ENCODE measurements around the gene CALHM2. TPM values are rescaled to one million over a fixed set of nuclear protein-coding genes. Genes with fewer than 3 reads are reported as not detected.

Gene CALHM2
- total RNA-seq, 1 experiment from 2014 or later = 5.9 TPM

DNA sequence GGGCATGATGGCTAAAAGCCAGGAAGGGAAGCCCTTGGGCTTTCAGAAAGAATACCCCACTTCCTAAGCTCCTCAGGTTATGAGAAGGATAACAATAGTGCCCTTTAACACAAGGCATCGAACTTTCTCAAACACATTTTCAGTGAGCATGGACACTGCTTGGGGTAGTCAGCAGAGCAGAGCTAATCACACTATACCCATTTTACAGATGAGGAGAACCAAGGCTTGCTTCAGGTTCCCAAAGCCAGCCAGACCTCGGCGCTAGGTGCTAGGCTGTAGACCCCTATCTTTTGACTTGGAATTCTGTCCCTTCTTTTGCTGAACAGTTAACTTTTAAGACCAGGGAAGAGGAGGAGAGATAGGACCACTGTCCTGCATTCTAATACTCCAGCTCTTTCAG lies 43.2 kb upstream of the CALHM2 start:
- Histone ChIP-seq H3K27me3 (ENCODE audit: control insufficient read depth, insufficient read depth, low read length) (peaks cover 37% of the 10 kb centered on the region), H3K36me3 (ENCODE audit: control insufficient read depth, insufficient read depth, low read length) (no peaks in the 10 kb centered on the region), H3K4me3 (ENCODE audit: low read depth in 2 of 2, low read length in 2 of 2) (no peak overlapping the region), H3K27ac (ENCODE audit: low read length) (no peak overlapping the region), H3K9me3 (ENCODE audit: control insufficient read depth, insufficient read depth, low read depth, low read length) (no peaks in the 10 kb centered on the region), H3K4me1 (ENCODE audit: control insufficient read depth, insufficient read depth, low read length) (peaks cover 8% of the 10 kb centered on the region; the same call in 1 of the 2 replicates)
- no peak for TF ChIP-seq SIN3A (IDR thresholded peaks at IDR 0.05; ENCODE audit: borderline replicate concordance, insufficient read depth, low read depth, low read length)
- TF ChIP-seq, protein P1, sequence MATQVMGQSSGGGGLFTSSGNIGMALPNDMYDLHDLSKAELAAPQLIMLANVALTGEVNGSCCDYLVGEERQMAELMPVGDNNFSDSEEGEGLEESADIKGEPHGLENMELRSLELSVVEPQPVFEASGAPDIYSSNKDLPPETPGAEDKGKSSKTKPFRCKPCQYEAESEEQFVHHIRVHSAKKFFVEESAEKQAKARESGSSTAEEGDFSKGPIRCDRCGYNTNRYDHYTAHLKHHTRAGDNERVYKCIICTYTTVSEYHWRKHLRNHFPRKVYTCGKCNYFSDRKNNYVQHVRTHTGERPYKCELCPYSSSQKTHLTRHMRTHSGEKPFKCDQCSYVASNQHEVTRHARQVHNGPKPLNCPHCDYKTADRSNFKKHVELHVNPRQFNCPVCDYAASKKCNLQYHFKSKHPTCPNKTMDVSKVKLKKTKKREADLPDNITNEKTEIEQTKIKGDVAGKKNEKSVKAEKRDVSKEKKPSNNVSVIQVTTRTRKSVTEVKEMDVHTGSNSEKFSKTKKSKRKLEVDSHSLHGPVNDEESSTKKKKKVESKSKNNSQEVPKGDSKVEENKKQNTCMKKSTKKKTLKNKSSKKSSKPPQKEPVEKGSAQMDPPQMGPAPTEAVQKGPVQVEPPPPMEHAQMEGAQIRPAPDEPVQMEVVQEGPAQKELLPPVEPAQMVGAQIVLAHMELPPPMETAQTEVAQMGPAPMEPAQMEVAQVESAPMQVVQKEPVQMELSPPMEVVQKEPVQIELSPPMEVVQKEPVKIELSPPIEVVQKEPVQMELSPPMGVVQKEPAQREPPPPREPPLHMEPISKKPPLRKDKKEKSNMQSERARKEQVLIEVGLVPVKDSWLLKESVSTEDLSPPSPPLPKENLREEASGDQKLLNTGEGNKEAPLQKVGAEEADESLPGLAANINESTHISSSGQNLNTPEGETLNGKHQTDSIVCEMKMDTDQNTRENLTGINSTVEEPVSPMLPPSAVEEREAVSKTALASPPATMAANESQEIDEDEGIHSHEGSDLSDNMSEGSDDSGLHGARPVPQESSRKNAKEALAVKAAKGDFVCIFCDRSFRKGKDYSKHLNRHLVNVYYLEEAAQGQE (IDR thresholded peaks at IDR 0.05; ENCODE audit: insufficient read depth in 1 of 2, low read depth in 2 of 2, low read length in 1 of 2) = no peak
- no peak for TF ChIP-seq TCF7L2 (IDR thresholded peaks at IDR 0.05; ENCODE audit: low read depth, low read length)
- TF ChIP-seq, protein P2, sequence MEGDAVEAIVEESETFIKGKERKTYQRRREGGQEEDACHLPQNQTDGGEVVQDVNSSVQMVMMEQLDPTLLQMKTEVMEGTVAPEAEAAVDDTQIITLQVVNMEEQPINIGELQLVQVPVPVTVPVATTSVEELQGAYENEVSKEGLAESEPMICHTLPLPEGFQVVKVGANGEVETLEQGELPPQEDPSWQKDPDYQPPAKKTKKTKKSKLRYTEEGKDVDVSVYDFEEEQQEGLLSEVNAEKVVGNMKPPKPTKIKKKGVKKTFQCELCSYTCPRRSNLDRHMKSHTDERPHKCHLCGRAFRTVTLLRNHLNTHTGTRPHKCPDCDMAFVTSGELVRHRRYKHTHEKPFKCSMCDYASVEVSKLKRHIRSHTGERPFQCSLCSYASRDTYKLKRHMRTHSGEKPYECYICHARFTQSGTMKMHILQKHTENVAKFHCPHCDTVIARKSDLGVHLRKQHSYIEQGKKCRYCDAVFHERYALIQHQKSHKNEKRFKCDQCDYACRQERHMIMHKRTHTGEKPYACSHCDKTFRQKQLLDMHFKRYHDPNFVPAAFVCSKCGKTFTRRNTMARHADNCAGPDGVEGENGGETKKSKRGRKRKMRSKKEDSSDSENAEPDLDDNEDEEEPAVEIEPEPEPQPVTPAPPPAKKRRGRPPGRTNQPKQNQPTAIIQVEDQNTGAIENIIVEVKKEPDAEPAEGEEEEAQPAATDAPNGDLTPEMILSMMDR (IDR thresholded peaks at IDR 0.05) = no peak
- no peak for TF ChIP-seq POLR2AphosphoS5 (IDR thresholded peaks at IDR 0.05; ENCODE audit: low read depth, low read length)
- ChIA-PET POLR2A (no interaction called here), CTCF (no interaction called here)
- BruUV-seq (replicated peaks) = no TSS peak
- in situ Hi-C loops (cut with HindIII; ENCODE audit: low pct_unique_long_range_greater_than_20kb, low sequenced_read_pairs) (no loop called here), intact Hi-C loops (cut with micrococcal nuclease; ENCODE audit: unreplicated experiment) (no loop called here)
- ATAC-seq = no peak
- DNase-seq (ENCODE audit: low read depth, low spot score) = no peak

DNA sequence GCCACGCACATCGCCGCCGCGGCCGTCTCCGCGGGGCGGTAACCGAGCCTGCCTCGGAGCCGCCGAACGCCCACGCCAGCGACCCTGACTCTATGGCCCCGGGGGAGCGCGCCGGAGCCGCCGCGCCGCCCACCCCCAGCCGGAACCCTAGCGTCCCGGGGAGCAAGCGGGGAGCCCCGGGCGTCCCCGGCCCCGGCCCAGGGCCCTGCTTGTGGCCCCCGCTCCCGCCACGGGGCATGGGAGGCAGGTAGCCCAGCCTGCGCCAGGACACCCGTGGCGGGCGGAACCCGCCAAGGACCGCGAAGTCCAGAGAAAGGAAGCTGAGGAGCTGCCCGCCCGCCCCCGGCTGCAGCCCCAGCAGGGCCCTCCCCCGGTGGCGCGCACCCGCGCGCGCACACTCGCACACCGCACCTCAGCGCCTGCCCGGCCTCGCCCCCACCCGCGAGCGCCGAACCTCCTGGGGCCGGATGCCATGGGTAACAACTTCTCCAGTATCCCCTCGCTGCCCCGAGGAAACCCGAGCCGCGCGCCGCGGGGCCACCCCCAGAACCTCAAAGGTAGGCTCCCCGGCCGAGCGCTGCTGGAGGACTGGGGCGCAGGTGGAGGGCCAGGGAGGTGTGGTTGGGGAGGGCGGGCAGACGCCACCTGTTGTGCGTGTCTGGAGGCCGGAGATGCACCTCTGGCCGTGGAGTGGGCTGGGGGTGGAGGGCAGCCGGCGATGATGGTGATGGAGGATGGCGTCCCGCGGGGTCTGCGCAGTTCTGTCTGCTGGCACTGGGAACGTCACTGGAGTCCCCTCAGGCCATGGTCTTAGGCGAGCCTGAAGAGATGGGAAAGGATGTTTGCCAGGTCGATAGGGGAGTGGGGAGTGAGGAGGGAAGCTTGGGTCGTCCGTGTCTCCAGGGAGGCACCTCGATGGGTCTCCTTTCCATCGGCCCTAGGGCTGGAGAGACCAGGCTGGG lies 42.0 kb upstream of the CALHM2 start:
- DNase-seq (ENCODE audit: low read depth, low spot score) (no peak), ATAC-seq (peak; percentile 25)
- Histone ChIP-seq H3K27me3 (ENCODE audit: control insufficient read depth, insufficient read depth, low read length) (peaks cover 37% of the 10 kb centered on the region), H3K4me3 (ENCODE audit: low read depth in 2 of 2, low read length in 2 of 2) (peak overlapping the region; percentile 26 to 39), H3K4me1 (ENCODE audit: control insufficient read depth, insufficient read depth, low read length) (peaks cover 8% of the 10 kb centered on the region; the same call in 1 of the 2 replicates), H3K27ac (ENCODE audit: low read length) (no peak overlapping the region), H3K9me3 (ENCODE audit: control insufficient read depth, insufficient read depth, low read depth, low read length) (no peaks in the 10 kb centered on the region), H3K36me3 (ENCODE audit: control insufficient read depth, insufficient read depth, low read length) (no peaks in the 10 kb centered on the region)
- TF ChIP-seq POLR2AphosphoS5 (IDR thresholded peaks at IDR 0.05; ENCODE audit: low read depth, low read length) = no peak
- TF ChIP-seq, protein P2 (IDR thresholded peaks at IDR 0.05) = no peak
- TF ChIP-seq SIN3A (IDR thresholded peaks at IDR 0.05; ENCODE audit: borderline replicate concordance, insufficient read depth, low read depth, low read length) = no peak
- no peak for TF ChIP-seq TCF7L2 (IDR thresholded peaks at IDR 0.05; ENCODE audit: low read depth, low read length)
- TF ChIP-seq, protein P1 (IDR thresholded peaks at IDR 0.05; ENCODE audit: insufficient read depth in 1 of 2, low read depth in 2 of 2, low read length in 1 of 2) = no peak
- intact Hi-C loops (cut with micrococcal nuclease; ENCODE audit: unreplicated experiment) (no loop called here), in situ Hi-C loops (cut with HindIII; ENCODE audit: low pct_unique_long_range_greater_than_20kb, low sequenced_read_pairs) (no loop called here)
- ChIA-PET CTCF (interaction anchor here (0.6 kb wide), 1 partner anchor 228 kb away, joined by 5 read pairs; no protein-coding TSS in a partner anchor), POLR2A (no interaction called here)
- BruUV-seq (replicated peaks) = no TSS peak

Data from Panc1 (cell line).